ENCODE data around the gene PLRG1. TPM values are rescaled to one million over a fixed set of nuclear protein-coding genes. Genes with fewer than 3 reads are reported as not detected.
"Not testable (repeated sequence)": the region's sequence is repeated elsewhere in the genome, so short reads cannot be mapped to it uniquely, and the experiment has no call there.

The PLRG1 gene
- total RNA-seq: 100 to 1,000 TPM in 1 of 2 donors, 10 to 100 TPM in 1; 85.5 to 125 TPM

GRCh38 chr4:154549894-154550790 is at the start of gene PLRG1:
PLRG1 (minus strand) TSS chr4:154550400; CDS start chr4:154550308, 92 bp downstream.
- H3K27ac Mint-ChIP-seq: peak within 1 kb of the TSS; percentile 96
- no peaks in the 10 kb centered on the region for H3K27me3 Mint-ChIP-seq
- peak; percentile 99 for ATAC-seq (replicated peaks)
- H3K9me3 Mint-ChIP-seq: no peaks in the 10 kb centered on the region
- peak within 1 kb of the TSS; percentile 90 for H3K4me3 Mint-ChIP-seq
- peaks cover 14% of the 10 kb centered on the region for H3K4me1 Mint-ChIP-seq
- peaks cover 40% of the 10 kb centered on the region for H3K36me3 Mint-ChIP-seq (ENCODE audit: low read depth)

- H3K27me3 Mint-ChIP-seq: peaks cover 33% of the 10 kb centered on the region
- no peaks in the 10 kb centered on the region for H3K4me1 Mint-ChIP-seq
- H3K9me3 Mint-ChIP-seq: no peaks in the 10 kb centered on the region
- H3K4me3 Mint-ChIP-seq: no peak overlapping the region
- ATAC-seq (replicated peaks): no peak
- H3K36me3 Mint-ChIP-seq (ENCODE audit: low read depth): no peaks in the 10 kb centered on the region
- no peak overlapping the region for H3K27ac Mint-ChIP-seq
These were observed 47.9 kb upstream of the PLRG1 start for GRCh38 chr4:154597798-154598774.

- ATAC-seq (replicated peaks); H3K9me3 Mint-ChIP-seq; H3K36me3 Mint-ChIP-seq (ENCODE audit: low read depth); H3K4me1 Mint-ChIP-seq; H3K4me3 Mint-ChIP-seq; H3K27ac Mint-ChIP-seq: not testable (repeated sequence)
- peaks cover 27% of the 10 kb centered on the region for H3K27me3 Mint-ChIP-seq
These were observed 47.1 kb upstream of the PLRG1 start for GRCh38 chr4:154597281-154597680.

- Mint-ChIP-seq H3K4me1 (no peaks in the 10 kb centered on the region), H3K27me3 (peaks cover 24% of the 10 kb centered on the region), H3K4me3 (no peak overlapping the region), H3K36me3 (ENCODE audit: low read depth) (no peaks in the 10 kb centered on the region), H3K9me3 (no peaks in the 10 kb centered on the region), H3K27ac (no peak overlapping the region)
- no peak for ATAC-seq (replicated peaks)
These were observed 45.6 kb upstream of the PLRG1 start for GRCh38 chr4:154595807-154596206.

GRCh38 chr4:154594343-154594742 is 44.1 kb upstream of the PLRG1 start:
- not testable (repeated sequence) for H3K36me3 Mint-ChIP-seq (ENCODE audit: low read depth); H3K4me1 Mint-ChIP-seq; ATAC-seq (replicated peaks); H3K27ac Mint-ChIP-seq; H3K9me3 Mint-ChIP-seq; H3K4me3 Mint-ChIP-seq
- peaks cover 29% of the 10 kb centered on the region for H3K27me3 Mint-ChIP-seq

GRCh38 chr4:154593868-154594267 is 43.7 kb upstream of the PLRG1 start:
- Mint-ChIP-seq H3K36me3 (ENCODE audit: low read depth) (no peaks in the 10 kb centered on the region), H3K27me3 (peaks cover 29% of the 10 kb centered on the region), H3K4me1 (no peaks in the 10 kb centered on the region), H3K4me3 (no peak overlapping the region), H3K27ac (no peak overlapping the region), H3K9me3 (no peaks in the 10 kb centered on the region)
- ATAC-seq (replicated peaks): no peak

GRCh38 chr4:154591890-154592289 is 41.7 kb upstream of the PLRG1 start:
- H3K9me3 Mint-ChIP-seq: no peaks in the 10 kb centered on the region
- ATAC-seq (replicated peaks): no peak
- H3K27ac Mint-ChIP-seq: no peak overlapping the region
- H3K4me3 Mint-ChIP-seq: no peak overlapping the region
- no peaks in the 10 kb centered on the region for H3K36me3 Mint-ChIP-seq (ENCODE audit: low read depth)
- peaks cover 28% of the 10 kb centered on the region for H3K27me3 Mint-ChIP-seq
- no peaks in the 10 kb centered on the region for H3K4me1 Mint-ChIP-seq

- Mint-ChIP-seq H3K27ac (no peak within 1 kb of the TSS), H3K27me3 (peaks cover 25% of the 10 kb centered on the region), H3K9me3 (no peaks in the 10 kb centered on the region), H3K36me3 (ENCODE audit: low read depth) (no peaks in the 10 kb centered on the region), H3K4me1 (no peaks in the 10 kb centered on the region), H3K4me3 (no peak within 1 kb of the TSS)
- ATAC-seq (replicated peaks): no peak
These were observed 40.3 kb upstream of the PLRG1 start, which contains the start of gene FGA for GRCh38 chr4:154590329-154591006. FGA (minus strand) TSS chr4:154590742; CDS start chr4:154590687, 55 bp downstream.

- no peak for ATAC-seq (replicated peaks)
- Mint-ChIP-seq H3K4me1 (no peaks in the 10 kb centered on the region), H3K9me3 (no peaks in the 10 kb centered on the region), H3K4me3 (no peak overlapping the region), H3K27me3 (peaks cover 31% of the 10 kb centered on the region), H3K27ac (no peak overlapping the region), H3K36me3 (ENCODE audit: low read depth) (no peaks in the 10 kb centered on the region)
These were observed 39.3 kb upstream of the PLRG1 start for GRCh38 chr4:154589296-154590197.

- no peak for ATAC-seq (replicated peaks)
- no peaks in the 10 kb centered on the region for H3K4me1 Mint-ChIP-seq
- H3K27me3 Mint-ChIP-seq: peaks cover 25% of the 10 kb centered on the region
- H3K4me3 Mint-ChIP-seq: no peak overlapping the region
- no peak overlapping the region for H3K27ac Mint-ChIP-seq
- H3K36me3 Mint-ChIP-seq (ENCODE audit: low read depth): no peaks in the 10 kb centered on the region
- no peaks in the 10 kb centered on the region for H3K9me3 Mint-ChIP-seq
These were observed 38.0 kb upstream of the PLRG1 start for GRCh38 chr4:154588198-154588597.

- no peaks in the 10 kb centered on the region for H3K36me3 Mint-ChIP-seq (ENCODE audit: low read depth)
- H3K9me3 Mint-ChIP-seq: no peaks in the 10 kb centered on the region
- H3K27ac Mint-ChIP-seq: no peak overlapping the region
- H3K27me3 Mint-ChIP-seq: peaks cover 29% of the 10 kb centered on the region
- H3K4me3 Mint-ChIP-seq: no peak overlapping the region
- ATAC-seq (replicated peaks): no peak
- no peaks in the 10 kb centered on the region for H3K4me1 Mint-ChIP-seq
These were observed 36.3 kb upstream of the PLRG1 start for GRCh38 chr4:154586296-154587033.

- no peaks in the 10 kb centered on the region for H3K9me3 Mint-ChIP-seq
- H3K4me3 Mint-ChIP-seq: no peak overlapping the region
- no peaks in the 10 kb centered on the region for H3K36me3 Mint-ChIP-seq (ENCODE audit: low read depth)
- H3K4me1 Mint-ChIP-seq: no peaks in the 10 kb centered on the region
- no peak overlapping the region for H3K27ac Mint-ChIP-seq
- ATAC-seq (replicated peaks): no peak
- H3K27me3 Mint-ChIP-seq: peaks cover 26% of the 10 kb centered on the region
These were observed 35.3 kb upstream of the PLRG1 start for GRCh38 chr4:154585369-154586018.
